ENCODE results near the gene UGT1A1.

Gene UGT1A1

GRCh38 chr2:233758849-233759248, 1.2 kb upstream of the UGT1A1 start:
- DNase-seq = no peak

DNA sequence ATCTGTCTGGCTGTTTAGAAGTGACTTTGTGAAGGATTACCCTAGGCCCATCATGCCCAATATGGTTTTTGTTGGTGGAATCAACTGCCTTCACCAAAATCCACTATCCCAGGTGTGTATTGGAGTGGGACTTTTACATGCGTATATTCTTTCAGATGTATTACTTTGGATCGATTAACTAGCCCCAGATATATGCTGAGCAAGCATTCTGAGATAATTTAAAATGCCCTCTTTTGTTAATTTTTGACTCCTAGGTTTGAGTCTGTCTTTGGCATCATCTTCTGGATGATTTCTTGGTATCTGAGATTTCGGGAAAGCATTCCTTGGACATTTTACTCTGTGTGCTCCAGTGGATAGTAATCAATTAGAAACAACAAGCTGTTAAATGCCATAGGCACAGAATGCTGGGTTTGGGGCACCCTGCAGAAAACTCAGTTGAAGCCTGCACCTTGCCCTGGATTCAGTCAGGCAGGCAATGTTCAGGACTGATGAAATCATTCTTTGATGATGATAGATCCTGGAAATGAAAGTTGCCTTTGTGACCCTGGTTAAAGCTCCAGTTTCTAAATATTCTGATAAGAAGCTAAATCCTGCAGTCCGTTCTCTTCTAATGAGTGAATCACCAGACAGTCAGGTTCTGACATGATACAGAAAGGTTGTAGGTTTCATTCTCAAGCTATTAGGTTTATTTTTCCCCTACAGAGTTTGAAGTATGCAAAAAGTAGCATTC, 1.1 kb downstream of the UGT1A1 start:
- no peak for DNase-seq

GRCh38 chr2:233764264-233764663, 4.2 kb downstream of the UGT1A1 start:
- DNase-seq = peak; percentile 59

DNA sequence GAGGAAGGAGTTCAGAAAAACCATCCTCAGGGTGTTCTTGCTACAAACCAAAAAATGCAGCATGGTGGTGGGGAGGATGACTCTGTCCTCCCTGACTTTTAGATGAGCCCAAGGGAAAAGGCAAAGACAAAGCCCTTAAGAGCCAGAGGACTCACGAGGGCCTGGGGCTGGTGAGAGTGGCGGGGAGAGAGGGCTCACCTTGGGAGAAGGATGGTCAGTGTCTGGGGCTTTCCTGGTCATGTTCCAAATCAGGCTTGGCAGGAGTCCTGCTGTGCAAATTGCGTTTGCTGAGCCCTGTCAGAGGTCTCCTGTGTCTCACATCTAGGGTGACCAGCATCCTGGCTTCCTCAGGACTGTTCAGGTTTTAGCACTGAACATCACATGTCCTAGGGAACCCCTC, 4.7 kb downstream of the UGT1A1 start:
- DNase-seq = no peak

- no peak for DNase-seq
These were observed 6.3 kb downstream of the UGT1A1 start for GRCh38 chr2:233766416-233766815.

DNA sequence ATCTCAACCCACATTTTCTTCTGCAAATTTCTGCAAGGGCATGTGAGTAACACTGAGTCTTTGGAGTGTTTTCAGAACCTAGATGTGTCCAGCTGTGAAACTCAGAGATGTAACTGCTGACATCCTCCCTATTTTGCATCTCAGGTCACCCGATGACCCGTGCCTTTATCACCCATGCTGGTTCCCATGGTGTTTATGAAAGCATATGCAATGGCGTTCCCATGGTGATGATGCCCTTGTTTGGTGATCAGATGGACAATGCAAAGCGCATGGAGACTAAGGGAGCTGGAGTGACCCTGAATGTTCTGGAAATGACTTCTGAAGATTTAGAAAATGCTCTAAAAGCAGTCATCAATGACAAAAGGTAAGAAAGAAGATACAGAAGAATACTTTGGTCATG, 8.0 kb downstream of the UGT1A1 start:
- no peak for DNase-seq

GRCh38 chr2:233769260-233769659, 9.2 kb downstream of the UGT1A1 start:
- no peak for DNase-seq

DNA sequence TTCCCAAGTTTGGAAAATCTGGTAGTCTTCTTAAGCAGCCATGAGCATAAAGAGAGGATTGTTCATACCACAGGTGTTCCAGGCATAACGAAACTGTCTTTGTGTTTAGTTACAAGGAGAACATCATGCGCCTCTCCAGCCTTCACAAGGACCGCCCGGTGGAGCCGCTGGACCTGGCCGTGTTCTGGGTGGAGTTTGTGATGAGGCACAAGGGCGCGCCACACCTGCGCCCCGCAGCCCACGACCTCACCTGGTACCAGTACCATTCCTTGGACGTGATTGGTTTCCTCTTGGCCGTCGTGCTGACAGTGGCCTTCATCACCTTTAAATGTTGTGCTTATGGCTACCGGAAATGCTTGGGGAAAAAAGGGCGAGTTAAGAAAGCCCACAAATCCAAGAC, 12.1 kb downstream of the UGT1A1 start:
- no peak for DNase-seq

GRCh38 chr2:233772583-233772982, 12.5 kb downstream of the UGT1A1 start:
- DNase-seq = no peak

DNA sequence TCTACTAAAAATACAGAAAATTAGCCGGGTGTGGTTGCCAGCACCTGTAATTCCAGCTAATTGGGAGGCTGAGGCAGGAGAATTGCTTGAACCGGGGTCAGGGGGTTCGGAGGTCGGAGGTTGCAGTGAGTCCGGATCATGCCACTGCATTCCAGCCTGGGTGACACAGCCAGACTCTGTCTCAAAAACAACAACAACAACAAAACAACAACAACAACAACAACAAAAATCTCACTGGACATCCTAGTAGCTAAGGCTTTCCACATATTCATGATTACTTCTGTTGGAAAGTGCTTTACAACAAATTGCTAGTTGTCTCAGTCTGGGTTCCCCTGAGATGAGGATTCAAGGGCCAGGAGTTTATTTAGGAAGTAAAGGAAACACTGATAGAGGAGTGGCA, 13.8 kb downstream of the UGT1A1 start:
- DNase-seq = no peak

GRCh38 chr2:233775414-233775813, 15.3 kb downstream of the UGT1A1 start:
- DNase-seq = no peak

DNA sequence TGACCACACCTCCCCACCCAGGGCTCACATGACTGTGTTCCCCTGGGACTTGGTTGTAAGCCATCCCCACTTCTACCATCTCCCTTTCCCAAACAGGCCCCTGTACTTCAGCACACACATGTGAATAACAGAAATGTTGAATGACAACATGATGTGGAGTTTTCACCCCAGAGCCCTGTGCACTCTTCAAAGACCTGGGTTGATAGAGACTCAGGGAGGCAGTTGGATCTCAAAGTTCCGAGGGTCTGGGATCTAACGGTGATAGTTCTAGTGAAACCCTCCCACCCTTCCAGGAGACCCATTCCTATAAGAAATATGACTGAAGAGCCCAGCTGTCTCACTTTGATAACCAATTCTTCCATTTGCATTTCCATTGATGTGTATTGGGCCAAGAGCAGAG, 18.0 kb downstream of the UGT1A1 start, which contains the start of gene MROH2A:
MROH2A (plus strand) TSS at position 301 of the 400 bp plus-strand sequence. CDS start 1,029 bp downstream, outside the sequence.
- no peak for DNase-seq

GRCh38 chr2:233779722-233780121, 19.7 kb downstream of the UGT1A1 start:
- DNase-seq = no peak

DNA sequence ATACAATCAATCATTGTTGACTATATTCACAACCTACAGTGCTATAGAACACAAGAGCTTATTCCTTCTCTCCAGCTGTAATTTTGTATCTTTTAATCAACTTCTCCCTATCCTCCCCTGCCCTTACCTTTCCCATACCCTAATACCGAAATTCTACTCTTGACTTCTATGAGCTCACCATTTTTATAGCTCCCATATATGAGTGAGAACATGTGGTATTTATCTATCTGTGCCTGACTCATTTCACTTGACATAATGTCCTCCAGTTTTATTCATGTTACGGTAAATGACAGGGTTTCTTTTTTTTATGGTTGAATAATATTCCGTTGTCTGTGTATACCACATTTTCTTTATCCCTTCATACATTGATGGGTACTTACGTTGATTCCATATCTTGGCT, 20.7 kb downstream of the UGT1A1 start:
- DNase-seq = no peak

- no peak for DNase-seq
These were observed 29.5 kb downstream of the UGT1A1 start for GRCh38 chr2:233789554-233789953.

GRCh38 chr2:233791151-233791882, 31.2 kb downstream of the UGT1A1 start:
- DNase-seq = no peak

DNA sequence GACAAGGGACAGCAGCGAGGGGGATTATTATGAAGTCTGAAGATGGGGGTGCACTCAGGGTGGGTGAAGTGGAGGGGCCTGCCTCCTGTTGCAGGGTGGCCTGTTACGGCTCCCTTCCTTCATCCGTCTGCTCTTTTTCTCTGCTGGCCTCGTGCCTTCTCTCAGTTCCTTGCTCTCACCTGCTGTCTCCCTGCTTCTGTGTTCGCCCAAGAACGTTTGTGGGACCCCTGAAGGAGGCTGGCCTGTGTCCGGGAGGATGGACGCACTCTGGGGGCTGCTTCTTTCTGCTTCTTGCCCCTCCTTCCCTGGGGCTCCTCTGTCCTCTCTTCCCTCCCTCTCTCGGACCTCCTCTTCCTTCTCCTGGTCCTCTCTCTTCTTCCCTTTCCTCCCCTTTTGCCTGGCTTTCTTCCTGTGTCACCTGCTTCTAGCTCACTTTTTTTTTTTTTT, 31.8 kb downstream of the UGT1A1 start:
- DNase-seq = no peak

- DNase-seq = no peak
These were observed 32.6 kb downstream of the UGT1A1 start for GRCh38 chr2:233792720-233793119.

DNA sequence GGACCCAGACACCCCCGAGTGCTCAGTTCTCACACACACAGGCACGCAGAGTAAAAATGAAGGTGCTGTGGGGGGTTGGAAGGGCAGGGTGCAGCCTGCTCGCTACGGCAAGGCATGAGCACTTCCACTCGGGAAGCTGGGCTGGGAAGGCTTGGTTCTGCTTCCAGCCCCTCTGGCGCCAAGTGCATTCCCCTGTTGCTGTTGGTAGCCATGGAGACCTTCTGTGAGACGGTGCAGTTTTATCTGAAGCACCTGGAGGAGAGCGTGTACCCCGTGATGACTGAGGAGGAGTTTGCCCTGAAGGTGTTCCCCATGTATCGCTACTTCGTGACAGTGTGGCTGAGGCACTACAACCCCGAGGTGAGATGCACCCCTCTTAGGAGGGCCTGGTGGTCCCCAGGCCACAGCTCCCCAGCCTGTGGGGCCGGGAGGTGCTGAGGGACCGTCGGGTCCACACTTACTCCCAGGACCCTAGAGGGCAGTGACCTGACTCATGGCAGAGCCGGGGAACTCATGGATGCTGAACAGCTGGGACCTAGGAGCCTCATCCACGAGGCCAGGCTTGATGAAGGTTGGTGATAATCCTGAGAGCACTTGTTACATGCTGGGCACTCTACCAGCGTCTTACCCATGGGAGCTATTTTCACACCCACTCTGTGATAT, 33.5 kb downstream of the UGT1A1 start:
- DNase-seq = no peak

GRCh38 chr2:233794128-233794658, 34.1 kb downstream of the UGT1A1 start:
- no peak for DNase-seq

GRCh38 chr2:233795735-233796171, 35.7 kb downstream of the UGT1A1 start:
- DNase-seq = no peak

- DNase-seq = no peak
These were observed 36.2 kb downstream of the UGT1A1 start for GRCh38 chr2:233796254-233796653.

GRCh38 chr2:233798335-233799086, 38.4 kb downstream of the UGT1A1 start:
- DNase-seq = no peak
